Measurements from ENCODE around the gene EZH1. TPM values are rescaled to one million over a fixed set of nuclear protein-coding genes. Genes with fewer than 3 reads are reported as not detected.
A peak's percentile ranks its signal among the peaks of the same experiment; 100 is the strongest.

The EZH1 gene
- total and polyA plus RNA-seq, 10 of the 15 experiments (the other 5 are each of a cell fraction or from before 2014, with no cell fraction given): 6.1 to 43.3 (median 16.8) TPM

- no peak for TF ChIP-seq FOS (IDR thresholded peaks at IDR 0.05; ENCODE audit: borderline replicate concordance, extremely low read depth, insufficient read length)
- no peak for TF ChIP-seq NR2C1 (IDR thresholded peaks at IDR 0.05)
- 0 out of 4 replicates have a peak, but pooled peaks of 1 of the 2 experiments have one; percentile 37 for TF ChIP-seq EP300 (IDR thresholded peaks at IDR 0.05; ENCODE audit: borderline replicate concordance in 1 of 2, control insufficient read depth in 1 of 2, low read depth in 2 of 2, low read length in 2 of 2)
- TF ChIP-seq HDAC2 (IDR thresholded peaks at IDR 0.05): no peak
- TF ChIP-seq HDAC6 (IDR thresholded peaks at IDR 0.05; ENCODE audit: unreplicated experiment): no peak
- no peak for TF ChIP-seq MEF2A (IDR thresholded peaks at IDR 0.05; ENCODE audit: insufficient read depth, low read depth, low read length)
- TF ChIP-seq ZNF207 (IDR thresholded peaks at IDR 0.05; ENCODE audit: borderline replicate concordance): no peak
- no peak for TF ChIP-seq CTCF (IDR thresholded peaks at IDR 0.05 in 2 of 3, conservative IDR thresholded peaks at IDR 0.05 in 1 of 3; ENCODE audit: control insufficient read depth in 2 of 3, extremely low read depth in 1 of 3, insufficient read depth in 1 of 3, low read depth in 3 of 3, low read length in 3 of 3)
- TF ChIP-seq, protein P1, sequence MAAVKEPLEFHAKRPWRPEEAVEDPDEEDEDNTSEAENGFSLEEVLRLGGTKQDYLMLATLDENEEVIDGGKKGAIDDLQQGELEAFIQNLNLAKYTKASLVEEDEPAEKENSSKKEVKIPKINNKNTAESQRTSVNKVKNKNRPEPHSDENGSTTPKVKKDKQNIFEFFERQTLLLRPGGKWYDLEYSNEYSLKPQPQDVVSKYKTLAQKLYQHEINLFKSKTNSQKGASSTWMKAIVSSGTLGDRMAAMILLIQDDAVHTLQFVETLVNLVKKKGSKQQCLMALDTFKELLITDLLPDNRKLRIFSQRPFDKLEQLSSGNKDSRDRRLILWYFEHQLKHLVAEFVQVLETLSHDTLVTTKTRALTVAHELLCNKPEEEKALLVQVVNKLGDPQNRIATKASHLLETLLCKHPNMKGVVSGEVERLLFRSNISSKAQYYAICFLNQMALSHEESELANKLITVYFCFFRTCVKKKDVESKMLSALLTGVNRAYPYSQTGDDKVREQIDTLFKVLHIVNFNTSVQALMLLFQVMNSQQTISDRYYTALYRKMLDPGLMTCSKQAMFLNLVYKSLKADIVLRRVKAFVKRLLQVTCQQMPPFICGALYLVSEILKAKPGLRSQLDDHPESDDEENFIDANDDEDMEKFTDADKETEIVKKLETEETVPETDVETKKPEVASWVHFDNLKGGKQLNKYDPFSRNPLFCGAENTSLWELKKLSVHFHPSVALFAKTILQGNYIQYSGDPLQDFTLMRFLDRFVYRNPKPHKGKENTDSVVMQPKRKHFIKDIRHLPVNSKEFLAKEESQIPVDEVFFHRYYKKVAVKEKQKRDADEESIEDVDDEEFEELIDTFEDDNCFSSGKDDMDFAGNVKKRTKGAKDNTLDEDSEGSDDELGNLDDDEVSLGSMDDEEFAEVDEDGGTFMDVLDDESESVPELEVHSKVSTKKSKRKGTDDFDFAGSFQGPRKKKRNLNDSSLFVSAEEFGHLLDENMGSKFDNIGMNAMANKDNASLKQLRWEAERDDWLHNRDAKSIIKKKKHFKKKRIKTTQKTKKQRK (IDR thresholded peaks at IDR 0.05; ENCODE audit: low read depth, low read length): no peak
- no peak for TF ChIP-seq NFYB (IDR thresholded peaks at IDR 0.05; ENCODE audit: insufficient read depth, low read depth, low read length)
- no peak for TF ChIP-seq ZNF592 (IDR thresholded peaks at IDR 0.05)
- TF ChIP-seq ZNF622 (IDR thresholded peaks at IDR 0.05): no peak
- TF ChIP-seq SMAD5 (IDR thresholded peaks at IDR 0.05; ENCODE audit: low read depth): no peak
- TF ChIP-seq NFXL1 (IDR thresholded peaks at IDR 0.05; ENCODE audit: borderline replicate concordance): no peak
- no peak for TF ChIP-seq MXI1 (IDR thresholded peaks at IDR 0.05; ENCODE audit: low read depth, low read length)
- TF ChIP-seq RAD51 (IDR thresholded peaks at IDR 0.05): no peak
- TF ChIP-seq ZBTB33 (IDR thresholded peaks at IDR 0.05): no peak
Observed at GRCh38 chr17:42759982-42760651, 15.3 kb upstream of the EZH1 start (continued).

Measured in GM12878 (cell line).